Stimulated activated CD8-positive, alpha-beta memory T cell treated with anti-CD3 and anti-CD28 coated beads, Interleukin-12 subunit alpha, Interleukin-12 subunit beta, amount 100 ng/mL, for 4 hours (primary cell): ENCODE results near the gene AKR7A2.
"Not testable (repeated sequence)": the region's sequence is repeated elsewhere in the genome, so short reads cannot be mapped to it uniquely, and the experiment has no call there.

Experiments
- DNase-seq: peaks from one replicate; pipeline ENCODE4 v3.0.0-alpha.2; 2020; ENCODE audit warnings: low read depth

The AKR7A2 gene

DNA sequence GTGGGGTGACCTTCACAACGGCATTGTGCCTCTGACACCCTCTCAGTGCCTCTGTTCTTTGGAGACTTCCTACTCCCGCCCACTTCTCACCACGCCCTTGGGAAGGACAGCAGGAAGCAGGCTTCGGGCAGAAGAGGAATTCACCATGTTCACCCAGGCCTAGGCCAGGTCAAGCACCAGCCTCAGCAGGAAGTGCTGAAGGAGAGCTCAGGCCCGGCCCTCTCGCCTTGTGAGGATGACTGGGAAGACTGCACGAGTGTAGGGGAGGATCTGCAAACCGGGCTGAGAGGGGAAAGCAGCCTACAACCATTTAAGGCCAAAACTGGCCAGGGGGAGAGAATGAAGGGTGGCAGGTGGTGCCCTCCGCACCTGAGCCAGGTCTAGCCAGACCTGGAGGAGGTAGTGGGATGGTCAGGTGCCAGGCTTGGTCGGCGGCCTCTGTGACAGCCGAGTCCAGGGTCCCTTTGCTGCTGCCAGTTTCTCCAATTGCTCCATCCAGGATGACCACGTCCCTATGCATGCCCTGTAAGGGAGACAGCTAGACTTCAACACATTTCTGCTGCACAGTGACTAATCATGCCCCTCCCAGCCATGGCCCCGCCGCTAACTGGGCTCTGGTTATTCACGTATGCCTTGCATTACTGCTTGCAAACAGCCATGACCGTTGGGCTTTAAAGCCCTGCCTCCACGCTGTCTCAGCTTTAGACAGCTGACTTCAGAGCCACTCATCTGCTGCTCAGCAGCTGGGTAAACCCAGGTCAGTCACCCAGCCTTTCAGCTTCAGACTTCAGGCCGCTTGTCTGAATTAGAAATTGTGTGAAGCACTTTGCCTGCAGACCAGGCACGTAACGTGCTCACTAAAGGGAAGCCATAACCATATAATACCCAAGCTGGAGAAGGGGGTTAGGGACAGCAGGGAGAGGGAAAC lies 51.5 kb downstream of the AKR7A2 start:
- no peak for DNase-seq

DNA sequence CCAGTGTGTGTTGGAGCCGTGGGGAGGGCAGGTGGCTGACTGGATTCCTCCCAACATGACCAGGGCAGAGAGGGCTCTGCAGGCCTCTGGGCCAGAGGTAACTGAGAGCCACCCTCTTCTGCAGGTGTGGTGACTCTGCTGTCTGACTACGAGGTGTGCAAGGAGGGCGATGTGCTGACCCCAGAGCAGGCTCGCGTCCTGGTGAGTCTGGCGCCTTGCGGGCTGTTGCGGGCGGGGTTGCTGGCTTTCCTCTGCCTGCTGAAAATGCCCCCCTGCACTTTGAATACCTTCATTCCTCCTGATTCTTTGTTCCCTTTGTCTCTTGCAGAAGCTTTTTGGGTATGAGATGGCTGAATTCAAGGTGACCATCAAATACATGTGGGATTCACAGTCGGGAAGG lies 53.6 kb downstream of the AKR7A2 start:
- no peak for DNase-seq

DNA sequence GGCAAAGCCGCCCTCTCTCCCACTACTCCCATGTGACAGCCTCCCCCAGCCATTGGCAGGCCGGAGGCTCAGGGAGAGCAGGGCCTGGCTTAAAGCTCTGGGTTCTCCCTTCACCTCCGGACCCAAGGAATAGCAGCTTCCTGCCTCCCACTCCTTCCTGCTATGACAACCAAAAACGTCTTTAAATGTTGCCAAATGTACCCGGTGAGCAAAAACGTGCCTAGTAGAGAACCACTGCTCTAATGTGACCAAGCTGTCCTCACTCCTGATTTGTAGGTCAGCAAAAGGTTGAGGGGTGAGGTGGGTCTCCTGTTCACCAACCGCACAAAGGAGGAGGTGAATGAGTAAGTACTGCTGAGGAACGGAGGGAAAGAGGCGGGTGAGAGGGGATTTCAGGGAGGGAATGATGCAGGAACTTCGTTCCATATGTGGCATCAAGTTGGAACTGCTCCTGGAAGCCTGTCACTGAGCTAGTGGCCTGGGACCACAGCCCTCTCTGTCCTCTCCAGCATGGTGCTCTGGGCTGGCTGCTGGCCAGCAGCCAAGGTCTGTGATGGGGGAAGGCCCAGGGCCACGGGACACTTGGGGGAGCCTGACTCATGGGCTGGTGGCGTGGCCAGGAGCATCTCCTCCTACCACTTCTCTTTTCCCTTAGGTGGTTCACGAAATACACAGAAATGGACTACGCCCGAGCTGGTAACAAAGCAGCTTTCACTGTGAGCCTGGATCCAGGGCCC lies 54.6 kb downstream of the AKR7A2 start:
- no peak for DNase-seq

DNA sequence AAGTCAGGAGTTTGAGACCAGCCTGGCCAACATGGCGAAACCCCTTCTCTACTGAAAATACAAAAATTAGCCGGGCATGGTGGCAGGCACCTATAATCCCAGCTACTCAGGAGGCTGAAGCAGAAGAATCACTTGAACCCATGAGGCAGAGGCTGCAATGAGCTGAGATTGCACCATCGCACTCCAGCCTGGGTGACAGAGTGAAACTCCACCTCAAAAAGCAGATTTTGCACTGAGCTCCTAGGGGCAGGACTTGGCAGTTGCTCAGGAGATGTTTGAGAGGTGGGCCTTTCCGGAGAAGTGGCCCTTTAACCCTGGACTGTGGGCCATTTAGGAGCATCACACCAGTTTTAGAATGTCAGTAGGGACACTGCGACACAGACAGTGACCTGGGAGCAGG lies 55.6 kb downstream of the AKR7A2 start:
- DNase-seq: not testable (repeated sequence)

DNA sequence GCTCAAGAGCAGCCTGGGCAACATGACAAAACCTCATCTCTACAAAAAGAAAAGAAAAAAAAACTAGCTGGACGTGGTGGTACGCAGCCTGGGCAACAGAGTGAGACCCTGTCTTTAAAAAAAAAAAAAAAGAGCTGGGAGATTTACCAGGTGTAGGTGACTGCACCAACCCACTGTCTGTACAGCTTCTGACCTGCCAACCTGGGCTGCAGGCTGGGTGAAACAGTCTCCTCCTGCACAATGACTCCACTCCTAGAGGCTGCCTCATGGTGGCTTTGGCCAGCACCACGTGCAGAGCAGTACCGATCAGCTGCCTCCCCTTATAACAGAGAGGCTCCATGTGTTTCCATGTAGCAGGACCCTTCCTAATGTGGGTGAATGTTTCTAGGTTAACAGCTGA lies 56.7 kb downstream of the AKR7A2 start:
- DNase-seq: no peak

DNA sequence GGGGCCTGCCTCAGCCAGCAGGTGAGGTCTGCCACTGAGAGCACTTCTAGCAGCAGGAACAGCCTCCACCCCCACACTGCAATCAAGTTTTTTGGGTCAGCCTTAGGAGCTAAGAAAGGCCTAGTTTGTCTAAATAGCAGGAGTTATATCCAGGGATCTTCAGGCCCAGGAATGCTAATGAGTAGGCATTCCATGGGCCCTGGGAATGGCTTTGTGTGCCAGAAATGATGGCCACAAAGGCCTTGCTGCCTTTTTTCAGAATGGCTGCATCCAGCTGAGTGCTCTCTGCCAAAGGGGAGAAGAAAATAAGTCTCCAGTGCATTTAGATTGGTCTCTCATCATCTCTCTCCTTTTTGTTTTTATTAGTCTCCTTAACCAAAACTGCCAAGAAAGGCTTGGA lies 57.5 kb downstream of the AKR7A2 start:
- no peak for DNase-seq
